Measurements from ENCODE around the gene EEFSEC. TPM values are rescaled to one million over a fixed set of nuclear protein-coding genes. Genes with fewer than 3 reads are reported as not detected.

EEFSEC gene
- total RNA-seq, 1 experiment from 2014 or later: 9.5 TPM

GRCh38 chr3:128346562-128346961 lies 193.3 kb downstream of the EEFSEC start:
- H3K9ac ChIP-seq (ENCODE audit: extremely low read depth, insufficient read length, low read length): no peak overlapping the region
- no peak overlapping the region for H2BK120ac ChIP-seq (ENCODE audit: low read depth, low read length, poor library complexity, severe bottlenecking)
- H3K79me1 ChIP-seq (ENCODE audit: insufficient read depth, low read depth, low read length, poor library complexity, severe bottlenecking): no peaks in the 10 kb centered on the region
- no peak overlapping the region for H3K4ac ChIP-seq (ENCODE audit: low read depth, low read length)
- H2AFZ ChIP-seq (ENCODE audit: low read length): no peak overlapping the region
- no peak overlapping the region for H3K27ac ChIP-seq (ENCODE audit: insufficient read length, low read depth, low read length)
- H3K23me2 ChIP-seq (ENCODE audit: insufficient read length, low read depth, low read length, poor library complexity, severe bottlenecking): no peaks in the 10 kb centered on the region
- no peak for DNase-seq
- Mint-ChIP-seq H3K4me1 (peaks cover 17 to 24% of the 10 kb centered on the region in 2 experiments), H3K27me3 (ENCODE audit: low read depth) (no peaks in the 10 kb centered on the region), H3K9me3 (no peaks in the 10 kb centered on the region), H3K4me3 (no peak overlapping the region), H3K27ac (no peak overlapping the region), H3K36me3 (ENCODE audit: insufficient read depth in 1 of 3, low read depth in 3 of 3) (peaks cover 0 to 7% (median 0%) of the 10 kb centered on the region in 3 experiments; a peak in 2 of 7 replicates)
- H3K4me1 ChIP-seq (ENCODE audit: insufficient read depth, low read length): no peaks in the 10 kb centered on the region; the same call in 1 of the 2 replicates
- no peak overlapping the region for H2BK5ac ChIP-seq (ENCODE audit: insufficient read length, low read length)
- H2AK5ac ChIP-seq (ENCODE audit: insufficient read length, low read length): no peak overlapping the region
- no peak overlapping the region for H2BK15ac ChIP-seq (ENCODE audit: low read depth, low read length)
- no peak overlapping the region for H3K23ac ChIP-seq (ENCODE audit: insufficient read length, low read depth, low read length)
- H3K56ac ChIP-seq (ENCODE audit: insufficient read length, low read depth, low read length): no peak overlapping the region
- H3K9me3 ChIP-seq (ENCODE audit: control insufficient read depth, low read depth, low read length): no peaks in the 10 kb centered on the region
- H3K27me3 ChIP-seq (ENCODE audit: insufficient read depth, low read length): no peaks in the 10 kb centered on the region
- no peak overlapping the region for H3K4me2 ChIP-seq (ENCODE audit: insufficient read depth, insufficient read length, low read length)
- WGBS (ENCODE audit: extremely low coverage, insufficient read length, low lambda C conversion rate): no CpG with 5 or more reads among the region's 2 CpGs
- TF ChIP-seq CTCF (conservative IDR thresholded peaks at IDR 0.05): no peak
- H3T11ph ChIP-seq (ENCODE audit: low read length): no peak overlapping the region
- H4K91ac ChIP-seq (ENCODE audit: insufficient read length, low read depth, low read length): no peak overlapping the region
- H3K79me2 ChIP-seq (ENCODE audit: insufficient read depth, low read length): no peaks in the 10 kb centered on the region
- H3K14ac ChIP-seq (ENCODE audit: insufficient read depth, low read length): no peak overlapping the region
- no peak overlapping the region for H3K18ac ChIP-seq (ENCODE audit: insufficient read length, low read depth, low read length)
- no peak overlapping the region for H4K5ac ChIP-seq (ENCODE audit: insufficient read length, low read depth, low read length)
- no peak overlapping the region for H2BK20ac ChIP-seq (ENCODE audit: low read depth, low read length, poor library complexity, severe bottlenecking)
- no peak overlapping the region for H4K8ac ChIP-seq (replicated peaks; ENCODE audit: insufficient read length, low read depth, low read length)
- no peaks in the 10 kb centered on the region for H4K20me1 ChIP-seq (ENCODE audit: control insufficient read depth, insufficient read depth, insufficient read length)
- no peak overlapping the region for H2BK12ac ChIP-seq (ENCODE audit: insufficient read length, low read depth, low read length)
